Cerebellar cortex (tissue), 1 donor: ENCODE data around the gene SIGLEC6.
"Not testable (repeated sequence)": the region's sequence is repeated elsewhere in the genome, so short reads cannot be mapped to it uniquely, and the experiment has no call there.

ENCODE experiments used
- DNase-seq: peaks from one replicate; pipeline ENCODE4 v3.0.0-alpha.2; 2015; ENCODE audit warnings: low spot score

Gene SIGLEC6

DNA sequence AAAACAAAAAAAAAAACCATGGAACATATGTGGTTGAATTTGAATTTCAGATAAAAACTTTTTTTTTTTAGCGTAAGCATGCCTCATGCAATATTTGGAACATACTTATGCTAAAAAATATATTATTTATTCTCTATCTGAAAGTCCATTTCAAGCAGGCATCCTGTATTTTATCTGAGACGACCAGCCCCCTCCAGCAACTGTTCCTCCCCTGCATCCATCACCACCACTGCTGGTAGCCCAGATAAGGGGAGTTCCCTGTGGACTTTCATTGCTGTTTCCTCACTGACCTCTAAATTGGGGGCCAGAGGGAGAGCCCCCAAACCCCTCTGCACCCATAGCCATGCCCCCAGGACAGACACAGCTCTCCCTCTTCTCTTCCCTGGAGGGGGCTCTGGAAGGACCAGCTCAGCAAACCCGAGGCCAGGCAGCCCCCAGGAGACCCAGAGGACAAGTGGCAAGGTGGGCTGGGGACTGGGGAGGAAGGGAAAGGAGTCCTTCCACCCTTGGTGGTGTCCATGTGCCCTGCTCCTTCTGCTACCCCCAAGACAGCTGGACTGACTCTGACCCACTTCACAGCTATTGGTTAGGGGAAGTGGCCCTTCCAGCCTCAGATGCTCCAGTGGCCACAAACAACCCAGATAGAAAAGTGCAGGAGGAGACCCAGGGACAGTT, 23.3 kb downstream of the SIGLEC6 start:
- no peak for DNase-seq

DNA sequence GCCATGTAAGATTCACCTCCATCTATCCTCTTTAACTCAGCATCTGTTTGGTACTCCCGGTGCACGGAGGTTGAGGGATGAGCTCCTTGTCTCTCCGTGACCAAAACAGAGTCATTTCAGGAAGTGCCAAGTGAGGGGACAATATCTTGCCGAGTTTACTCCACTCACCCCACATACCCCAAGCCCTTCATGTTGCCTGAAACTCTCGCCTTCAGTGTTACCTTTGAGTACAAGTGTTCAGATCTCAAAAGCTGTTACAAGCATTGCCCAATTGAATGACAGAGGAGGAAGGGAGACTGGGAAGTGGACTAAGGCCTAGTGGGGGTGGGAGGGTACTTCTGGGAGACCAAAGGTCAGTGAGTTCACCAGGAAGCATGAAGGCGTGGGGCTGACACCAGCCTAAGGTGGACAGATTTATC, 23.8 kb downstream of the SIGLEC6 start:
- DNase-seq: no peak

DNA sequence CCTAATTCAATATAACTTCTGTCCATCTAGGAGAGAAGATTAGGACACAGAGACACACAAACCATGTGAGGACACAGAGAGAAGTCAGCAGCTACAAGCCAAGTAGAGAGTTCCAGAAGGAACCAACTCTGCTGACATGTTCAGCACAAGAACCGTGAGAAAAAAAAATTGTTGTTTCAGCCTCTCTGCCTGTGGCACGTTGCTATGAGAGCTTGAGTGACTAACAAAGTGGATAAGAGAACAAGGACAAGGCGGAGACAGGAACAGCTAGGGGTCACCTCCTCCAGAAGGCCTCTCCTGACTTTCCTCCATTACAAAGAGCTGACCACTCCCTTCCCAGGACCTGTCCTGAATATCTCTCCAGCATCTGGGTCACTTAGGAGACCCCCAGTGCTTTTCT, 24.3 kb downstream of the SIGLEC6 start:
- no peak for DNase-seq

DNA sequence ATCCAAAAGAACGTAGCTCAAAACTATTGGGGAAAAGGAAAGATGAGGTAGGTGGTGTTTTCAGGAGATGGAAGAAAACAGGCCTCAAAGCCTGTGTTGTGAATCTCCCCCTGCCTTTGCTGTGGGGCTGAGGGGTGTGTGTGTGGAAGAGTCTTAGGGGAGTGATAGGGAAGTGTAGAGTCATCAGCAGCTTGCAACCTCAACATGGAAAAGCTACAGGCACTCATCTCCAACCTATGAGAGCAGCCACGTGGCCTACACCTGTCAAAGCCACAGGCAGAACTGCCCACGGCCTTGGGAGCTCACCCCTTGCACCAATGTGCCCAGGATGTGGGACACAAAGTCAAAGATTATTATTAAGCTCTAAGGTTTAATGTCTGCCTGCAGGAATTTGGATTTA, 25.6 kb downstream of the SIGLEC6 start:
- DNase-seq: no peak

DNA sequence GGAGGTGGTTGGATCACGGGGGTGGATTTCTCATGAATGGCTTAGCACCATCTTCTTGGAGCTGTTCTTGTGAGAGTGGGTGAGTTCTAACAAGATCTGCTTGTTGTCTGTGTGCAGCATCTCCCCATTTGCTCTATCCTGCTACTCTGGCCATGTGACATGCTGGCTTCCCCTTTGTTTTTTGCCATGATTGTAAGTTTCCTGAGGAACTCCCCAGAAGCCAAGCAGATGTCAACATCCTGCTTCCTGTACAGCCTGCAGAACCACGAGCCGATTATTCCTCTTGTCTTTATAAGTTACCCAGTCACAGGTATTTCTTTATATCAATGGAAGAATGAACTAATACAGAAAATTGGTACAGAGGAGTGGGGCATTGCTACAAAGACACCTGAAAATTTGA, 27.6 kb downstream of the SIGLEC6 start:
- no peak for DNase-seq

DNA sequence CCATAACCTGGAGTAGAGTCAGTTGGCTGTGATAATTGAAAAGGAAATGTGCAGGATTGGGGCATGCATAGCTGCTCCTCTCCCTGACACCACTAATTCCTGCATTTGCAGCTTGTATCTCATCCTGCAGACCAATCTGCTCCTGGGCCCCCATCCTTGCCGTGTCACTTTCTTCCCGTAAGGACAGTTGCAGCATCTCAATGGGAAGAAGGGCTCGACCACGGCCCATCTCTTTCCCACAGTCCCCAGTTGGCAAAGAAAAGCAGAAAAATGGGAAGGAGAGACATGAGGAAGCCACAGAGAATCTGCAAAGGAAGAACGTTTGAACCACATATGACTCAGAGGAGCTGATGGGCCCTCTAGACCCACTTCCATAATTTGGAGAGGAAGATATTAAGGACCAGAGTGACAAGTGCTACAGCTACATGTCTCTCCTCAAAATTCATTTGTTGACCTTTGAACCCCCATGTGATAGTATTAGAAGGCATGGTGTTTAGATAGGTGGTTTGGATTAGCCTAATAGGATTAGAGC, 28.1 kb downstream of the SIGLEC6 start:
- DNase-seq: no peak

DNA sequence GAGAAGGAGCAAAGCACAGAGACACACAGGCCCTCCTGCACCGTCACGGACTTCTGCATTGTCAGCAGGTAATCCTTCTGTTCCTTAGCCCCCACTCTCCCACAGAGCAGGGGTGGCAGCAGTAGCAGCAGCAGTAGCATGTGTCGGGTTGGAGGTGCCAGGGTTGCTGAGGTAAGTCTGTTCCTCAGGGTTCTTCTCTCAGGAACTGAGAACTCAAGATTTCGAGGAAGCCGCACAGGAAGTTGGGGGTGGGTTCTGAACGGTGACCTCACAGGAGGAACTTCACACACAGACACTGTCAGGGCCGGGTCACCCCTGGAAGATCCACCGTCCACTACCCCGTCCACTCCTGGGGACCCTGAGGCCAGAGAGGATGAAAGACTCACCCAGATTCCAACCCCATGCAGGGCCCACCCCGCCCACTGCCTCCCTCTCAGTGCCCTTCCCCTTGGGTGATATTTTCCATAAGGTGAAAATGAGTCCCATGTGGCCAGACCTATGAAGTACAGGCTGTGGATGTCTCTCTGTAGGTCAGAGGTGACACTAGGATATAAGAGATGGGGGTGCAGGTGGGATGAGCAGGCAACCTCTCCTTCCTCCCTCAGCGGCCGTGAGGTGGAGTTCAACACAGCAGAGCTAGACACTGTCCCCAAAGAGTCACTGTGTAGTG, 29.7 kb downstream of the SIGLEC6 start, which contains the start of gene SIGLEC12:
SIGLEC12 (minus strand) TSS at position 207 of the 670 bp plus-strand sequence; CDS start at position 140, 67 bp downstream.
- no peak for DNase-seq

DNA sequence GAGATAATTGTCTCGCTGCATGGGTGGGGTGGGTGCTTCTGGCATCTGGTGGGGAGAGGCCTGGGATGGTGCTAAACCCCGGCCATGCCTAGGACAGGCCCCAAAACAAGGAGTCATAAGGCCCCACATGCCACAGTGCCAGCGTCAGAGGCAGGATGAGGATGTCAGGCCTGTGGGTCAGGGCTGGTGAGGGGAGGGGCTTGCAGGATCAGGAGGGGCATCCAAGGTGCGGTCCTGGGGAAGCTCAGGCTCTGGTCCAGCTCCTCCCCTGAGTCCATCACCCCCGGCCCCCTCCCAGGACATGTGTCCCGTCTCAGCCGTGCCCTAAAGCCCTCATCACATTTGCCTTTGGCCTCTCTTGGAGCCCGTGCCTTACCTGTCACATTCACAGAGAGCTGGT, 30.5 kb downstream of the SIGLEC6 start:
- DNase-seq: not testable (repeated sequence)

DNA sequence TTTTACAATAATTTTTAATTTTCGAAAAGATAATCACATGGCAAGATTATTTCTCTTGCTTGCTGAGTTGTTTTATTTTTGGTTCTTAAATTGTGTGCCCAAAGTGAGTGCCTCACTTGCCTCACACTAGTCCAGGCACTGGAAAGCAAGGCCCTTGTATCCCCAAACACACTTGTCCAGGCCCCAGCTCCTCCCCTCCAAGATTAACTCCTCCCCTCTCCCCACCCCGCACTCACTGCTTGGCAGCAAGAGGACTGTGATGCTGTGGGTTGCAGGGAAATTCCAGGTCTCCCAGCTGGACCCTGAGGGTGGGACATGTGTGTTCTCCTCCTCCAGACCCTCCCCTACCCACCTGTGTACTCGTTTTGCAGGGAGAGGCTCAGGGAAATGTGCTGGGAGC, 33.8 kb downstream of the SIGLEC6 start:
- DNase-seq: no peak

DNA sequence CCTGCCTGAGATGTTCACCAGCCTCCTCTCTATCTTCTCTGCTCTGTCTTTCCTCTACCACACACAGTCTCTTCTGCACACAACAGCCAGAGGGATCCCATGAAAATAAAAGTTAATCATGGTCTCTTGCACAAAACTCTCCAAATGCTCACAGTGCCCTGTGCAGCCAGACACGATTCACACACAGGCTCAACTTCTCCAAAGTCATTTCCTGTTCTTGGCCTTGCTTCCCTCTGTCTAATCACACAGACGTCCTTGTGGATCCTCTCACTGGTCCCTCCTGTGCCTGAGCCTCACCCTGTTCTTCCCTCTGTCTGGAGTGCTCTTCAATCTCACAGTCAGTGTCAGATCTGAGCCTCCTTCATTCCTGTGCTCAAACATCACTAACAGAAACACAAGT, 37.7 kb downstream of the SIGLEC6 start:
- no peak for DNase-seq

DNA sequence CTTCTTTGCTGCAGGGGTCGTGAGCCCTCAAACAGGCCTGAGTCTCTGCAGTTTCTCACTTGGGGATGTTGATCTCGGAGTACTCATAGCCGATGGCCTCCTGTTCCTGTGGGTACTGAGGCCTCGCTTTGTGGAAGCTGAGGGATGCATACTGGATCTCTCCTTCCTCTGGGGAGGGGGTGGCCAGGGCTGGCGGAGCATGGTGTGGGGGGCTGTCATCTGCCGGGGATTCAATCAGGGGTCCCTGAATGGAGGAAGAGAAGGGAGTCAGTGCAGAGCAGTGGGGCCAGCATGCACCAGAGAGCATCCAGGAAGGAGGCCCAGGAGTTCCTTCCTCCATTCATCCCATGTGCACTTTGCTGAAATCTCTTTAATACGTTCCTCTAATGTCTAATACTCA, 39.9 kb downstream of the SIGLEC6 start:
- DNase-seq: no peak

DNA sequence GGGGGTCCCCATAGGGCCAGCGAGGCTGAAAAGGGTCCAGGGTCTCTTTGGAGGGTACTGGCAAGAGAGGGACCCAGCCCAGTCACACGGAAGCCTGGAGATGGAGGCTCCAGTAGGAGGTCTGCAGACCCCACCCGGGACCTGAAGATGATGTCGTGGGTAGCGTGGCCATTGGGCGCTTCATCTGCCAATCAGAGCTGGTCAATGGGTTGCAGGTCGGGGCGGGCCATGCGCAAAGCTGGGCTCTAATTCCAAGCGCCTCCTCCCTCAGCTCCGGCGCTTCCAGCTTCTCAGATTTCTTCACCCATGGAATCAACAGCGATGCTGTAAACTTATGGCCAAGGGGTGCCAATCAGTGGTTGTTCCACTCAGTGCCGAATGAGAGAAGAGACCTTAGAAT, 40.8 kb downstream of the SIGLEC6 start:
- DNase-seq: no peak

DNA sequence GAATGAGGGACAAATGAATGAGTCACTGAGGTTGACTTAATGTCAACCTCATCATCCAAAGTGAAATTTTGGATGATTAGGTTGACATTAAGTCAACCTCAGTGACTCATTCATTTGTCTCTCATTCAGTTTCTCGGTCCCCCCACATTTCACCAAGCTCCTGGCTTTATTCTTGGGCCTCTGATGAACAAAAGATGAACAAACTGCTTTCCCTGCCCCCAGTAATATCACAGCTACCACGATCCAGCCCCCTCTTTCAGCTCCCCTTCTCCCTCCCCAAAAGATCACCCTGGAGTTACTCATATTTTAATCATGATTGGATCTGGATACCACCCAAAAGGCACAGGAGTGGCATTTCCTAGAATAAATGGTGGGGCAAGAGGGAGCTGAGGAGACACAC, 42.4 kb downstream of the SIGLEC6 start:
- no peak for DNase-seq

DNA sequence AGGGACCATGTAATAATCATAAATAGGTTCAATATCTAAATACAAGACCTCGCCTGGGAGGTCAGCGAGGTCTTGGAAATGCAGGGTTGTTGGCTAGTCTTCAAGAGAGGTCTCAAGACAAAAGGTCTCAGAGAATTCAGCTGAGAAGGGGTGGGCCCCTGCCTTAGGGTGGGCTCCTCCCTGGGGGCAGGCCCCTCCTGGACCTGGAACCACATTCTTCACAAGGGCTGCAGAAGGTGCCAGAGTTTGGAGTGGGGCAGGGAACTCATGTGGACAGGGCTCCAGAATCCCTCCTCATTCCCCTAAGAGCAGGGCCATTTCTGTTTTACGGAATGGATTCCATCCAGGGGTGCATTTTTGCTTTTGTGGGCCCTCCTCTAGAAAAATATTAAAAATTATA, 43.0 kb downstream of the SIGLEC6 start:
- no peak for DNase-seq

DNA sequence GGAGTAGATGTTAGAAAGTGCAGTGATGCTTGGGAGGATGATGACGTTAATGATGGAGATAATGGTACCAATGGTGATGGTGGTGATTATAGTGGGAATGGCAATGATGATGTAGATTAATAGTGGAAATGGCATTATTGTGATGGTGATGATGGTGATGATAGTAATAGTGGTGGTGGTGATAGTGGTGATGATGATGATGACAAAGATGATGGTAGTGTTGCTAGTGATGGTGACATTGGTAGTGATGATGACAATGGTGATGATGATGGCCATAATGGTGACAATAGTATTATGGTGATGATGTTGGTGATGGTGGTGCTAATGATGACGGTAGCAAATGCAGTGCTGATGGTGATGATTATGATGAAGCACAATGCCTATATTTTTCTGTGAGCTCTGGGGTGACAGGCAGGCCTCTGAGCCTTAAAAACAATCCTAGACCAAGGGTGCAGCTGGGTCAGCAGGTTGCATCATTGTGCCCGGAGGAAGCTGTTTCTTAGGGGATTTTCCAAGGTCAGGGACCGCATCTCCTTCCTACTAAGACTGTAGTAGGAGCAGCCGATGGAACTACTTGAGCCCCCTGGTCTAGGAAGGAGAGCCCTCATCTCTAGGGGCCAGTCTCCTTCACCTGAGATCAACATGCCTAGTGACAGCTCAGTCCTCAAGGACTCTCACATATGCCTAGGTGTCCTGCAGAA, 45.4 kb downstream of the SIGLEC6 start:
- no peak for DNase-seq

DNA sequence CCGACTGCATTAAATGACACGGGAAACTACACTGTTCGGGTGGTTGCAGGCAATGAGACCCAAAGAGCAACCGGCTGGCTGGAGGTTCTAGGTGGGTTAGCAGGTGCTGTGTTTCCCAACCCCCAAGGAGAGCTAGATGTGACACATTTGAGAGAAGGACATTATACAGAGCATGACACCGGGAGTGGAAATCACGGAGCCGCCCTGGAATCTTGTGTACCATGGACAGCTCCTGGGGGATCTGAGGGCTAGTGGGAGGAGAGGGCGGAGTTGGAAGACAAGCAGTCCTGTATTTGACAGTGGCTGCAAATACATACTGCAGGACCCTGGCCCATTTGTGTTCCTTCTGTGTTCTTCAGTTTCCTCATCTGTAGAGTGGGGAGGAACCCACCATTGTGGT, 50.9 kb downstream of the SIGLEC6 start:
- DNase-seq: no peak

DNA sequence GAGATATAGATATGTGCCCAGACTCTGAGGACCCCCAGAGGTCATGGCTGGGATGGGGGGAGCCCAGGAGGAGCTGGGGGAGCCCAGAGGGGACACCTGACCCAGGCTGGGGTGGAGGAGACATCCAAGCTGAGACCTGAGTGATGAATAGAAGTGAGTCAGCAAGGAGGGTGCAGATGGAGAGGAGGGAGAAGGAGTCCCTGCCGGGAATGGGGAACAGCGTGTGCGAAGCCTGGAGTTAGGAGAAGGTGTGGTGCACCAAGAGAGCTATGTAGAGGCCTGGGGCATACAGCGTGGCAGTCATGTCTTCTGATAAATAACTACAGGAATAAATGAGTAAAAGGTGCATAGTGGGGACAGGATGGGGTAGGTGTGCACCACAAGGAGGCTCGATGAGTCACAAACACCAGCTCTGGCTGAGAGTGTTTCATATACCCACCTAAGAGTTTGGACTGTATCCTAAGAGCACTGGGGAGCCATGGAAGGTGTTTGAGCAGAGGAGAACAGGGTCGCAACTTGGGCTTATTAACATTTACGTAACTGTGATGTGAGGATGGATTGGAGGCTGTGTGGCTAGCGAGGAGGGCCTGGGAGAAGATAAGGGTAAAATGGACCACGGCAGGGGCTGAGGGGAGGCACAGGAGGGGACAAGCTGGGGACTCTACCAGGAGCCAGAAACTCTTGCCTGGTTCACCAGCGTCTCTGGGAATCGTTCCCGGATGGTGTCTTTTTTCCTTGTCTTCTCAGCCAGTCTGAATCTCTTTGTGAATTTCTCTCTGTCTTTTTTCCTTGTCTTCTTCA, 51.7 kb downstream of the SIGLEC6 start:
- DNase-seq: no peak

DNA sequence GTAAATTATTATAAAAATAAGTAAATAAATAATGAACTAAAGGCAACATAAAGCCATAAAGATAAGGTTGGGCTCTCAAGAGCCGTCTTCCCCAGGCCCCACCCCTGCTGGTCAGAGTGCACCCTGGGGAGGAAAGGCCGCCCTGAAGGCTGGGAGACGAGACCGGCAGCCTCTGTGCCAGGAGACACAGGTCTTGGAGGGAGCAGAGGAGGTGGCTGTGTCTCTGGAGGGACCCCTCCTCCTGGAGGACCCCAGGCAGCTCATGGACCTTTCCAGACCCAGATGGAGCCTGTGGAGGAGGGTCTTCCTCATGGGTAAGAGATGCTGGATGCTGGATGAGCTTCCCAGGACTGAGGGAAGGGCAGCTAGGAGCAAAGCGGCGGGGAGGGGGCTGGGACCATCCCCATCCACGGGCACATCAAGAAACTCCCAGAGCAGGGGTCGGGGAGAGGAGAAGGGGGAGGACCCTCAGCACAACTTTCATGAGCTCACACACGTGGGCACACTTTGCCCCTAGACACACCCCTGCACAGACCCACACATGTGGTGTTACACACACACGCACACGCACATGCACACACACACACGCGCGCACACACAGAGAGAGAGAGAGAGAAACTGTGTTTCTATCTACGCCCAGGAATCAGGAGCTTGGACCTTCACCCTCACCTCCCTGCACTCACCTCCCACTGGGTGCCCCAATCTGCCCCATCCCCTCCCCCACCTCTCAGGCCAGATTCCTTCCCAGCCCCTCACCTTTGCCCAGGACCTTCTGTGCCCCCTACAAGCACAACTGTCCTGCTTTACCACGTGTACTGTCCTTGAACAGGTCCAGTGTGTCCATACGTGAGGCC, 52.9 kb downstream of the SIGLEC6 start, which contains the start of gene CEACAM18:
CEACAM18 (plus strand) TSS at position 159 of the 854 bp plus-strand sequence.
- DNase-seq: no peak

DNA sequence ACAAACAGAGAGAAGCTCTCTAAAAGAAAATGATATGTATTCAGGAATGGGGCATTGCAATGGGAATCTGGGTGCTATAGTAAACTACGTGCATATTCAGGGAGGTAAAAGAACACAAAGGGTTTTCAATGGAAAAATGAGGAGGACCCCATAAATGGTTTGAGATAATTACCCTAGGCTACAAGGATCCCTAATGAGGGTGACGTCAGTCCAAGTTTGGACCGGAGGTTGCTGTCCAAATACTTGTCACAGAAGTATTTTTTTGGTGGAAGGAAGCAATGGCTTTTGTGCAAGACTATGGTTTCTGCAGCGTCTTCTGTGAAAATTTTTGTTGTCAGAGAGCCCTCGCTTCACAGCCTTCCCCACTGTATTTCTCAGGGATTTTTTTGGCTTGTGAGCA, 54.1 kb downstream of the SIGLEC6 start:
- DNase-seq: no peak

DNA sequence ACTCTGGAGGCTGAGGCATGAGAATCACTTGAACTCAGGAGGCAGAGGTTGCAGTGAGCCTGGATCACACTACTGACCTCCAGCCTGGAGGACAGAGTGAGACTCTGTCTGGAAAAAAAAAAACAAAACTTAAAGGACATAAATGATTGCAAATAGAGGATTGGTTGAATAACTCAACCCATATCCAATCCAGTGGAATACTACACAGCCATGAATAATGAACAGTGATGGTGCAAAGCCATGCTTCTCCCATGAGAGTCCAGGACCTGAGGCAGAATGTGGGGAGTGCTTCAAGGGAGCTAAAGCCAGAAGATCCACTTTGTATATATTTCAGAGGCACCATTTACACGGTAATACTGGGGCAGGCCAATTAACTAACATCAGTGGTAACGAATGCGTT, 55.3 kb downstream of the SIGLEC6 start:
- no peak for DNase-seq
